Measurements from ENCODE around the gene IL12B.

GRCh38 chr5:159341906-159342310 is 11.6 kb upstream of the IL12B start:
- TF ChIP-seq CTCF (IDR thresholded peaks at IDR 0.05; ENCODE audit: low read length) (no peak), EZH2 (IDR thresholded peaks at IDR 0.05; ENCODE audit: borderline replicate concordance, low read length) (no peak)
